HG03159 (cell line): ENCODE measurements around the gene EMC10.
"Not testable (repeated sequence)": the region's sequence is repeated elsewhere in the genome, so short reads cannot be mapped to it uniquely, and the experiment has no call there.

Source experiments
- ATAC-seq: cut with Tn5 transposase; IDR thresholded peaks from one replicate; pipeline ENCODE4 v1.9.1; 2021; ENCODE audit warnings: mild to moderate bottlenecking, moderate library complexity; ENCODE audit not compliant: unreplicated experiment

The EMC10 gene

GRCh38 chr19:50476224-50476906, at the start of gene EMC10, which contains the start of gene GARIN5A:
TSS of gene EMC10 (plus strand) at chr19:50476507. CDS start at chr19:50476545, 38 bp downstream.
TSS of gene GARIN5A (minus strand) at chr19:50476848. CDS start at chr19:50476388, 460 bp downstream.
- ATAC-seq = peak; percentile 81

DNA sequence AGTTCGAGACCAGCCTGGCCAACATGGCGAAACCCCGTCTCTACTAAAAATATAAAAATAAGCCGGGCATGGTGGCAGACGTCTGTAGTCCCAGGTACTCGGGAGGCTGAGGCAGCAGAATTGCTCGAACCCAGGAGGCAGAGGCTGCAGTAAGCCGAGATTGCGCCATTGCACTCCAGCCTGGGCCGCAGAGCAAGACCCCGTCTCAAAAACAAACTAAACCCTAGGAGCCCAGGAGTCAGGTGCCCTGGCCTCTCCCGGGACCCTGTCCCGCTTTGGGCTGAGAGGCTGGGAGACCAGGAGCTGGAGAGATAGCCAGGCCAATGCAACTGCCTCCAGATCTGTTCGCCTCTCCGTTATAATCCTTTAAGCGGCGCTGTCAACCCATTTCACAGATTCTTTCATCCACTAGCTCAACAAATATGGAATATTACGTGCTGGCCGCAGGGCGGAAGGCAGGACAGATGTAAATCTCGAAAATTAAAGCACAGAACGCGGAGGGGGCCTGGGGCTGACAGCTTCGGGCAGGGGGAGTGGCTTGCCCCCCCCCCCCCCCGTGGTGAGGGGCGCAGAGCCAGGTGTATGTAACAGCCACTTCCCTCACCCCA, 48.9 kb upstream of the EMC10 start:
- ATAC-seq = no peak

- ATAC-seq = no peak
These were observed 48.3 kb upstream of the EMC10 start for GRCh38 chr19:50427997-50428425.

DNA sequence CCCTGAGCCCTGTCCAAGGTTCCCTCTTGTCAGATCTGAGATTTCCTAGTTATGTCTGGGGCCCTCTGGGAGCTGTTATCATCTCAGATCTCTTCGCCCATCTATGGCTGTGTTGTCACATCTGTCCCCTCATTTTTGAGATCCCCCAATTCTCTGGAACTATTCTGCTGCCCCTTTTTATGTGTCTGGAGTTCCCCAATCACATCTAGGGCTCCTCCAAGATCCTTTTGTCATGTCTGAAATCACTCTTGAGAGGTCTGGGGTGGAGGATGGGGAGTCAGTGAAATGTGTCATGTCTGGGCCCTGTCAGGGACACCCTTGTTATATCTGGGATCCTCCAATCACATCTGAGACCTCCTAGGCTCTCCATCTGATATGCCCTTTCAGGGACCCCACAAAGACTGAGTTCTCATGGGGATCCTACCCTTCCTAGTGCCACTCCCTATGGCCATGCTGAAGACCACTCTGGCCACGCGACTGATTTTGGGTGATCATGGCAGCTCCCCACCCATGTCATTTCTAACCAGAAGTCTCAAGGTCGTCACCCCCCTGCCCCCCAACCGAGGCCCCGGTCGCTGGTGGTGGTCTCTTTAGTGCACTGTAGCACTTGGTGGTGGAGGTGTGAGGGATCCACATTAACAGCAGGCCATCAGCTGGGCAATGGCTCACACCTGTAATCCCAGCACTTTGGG, 47.4 kb upstream of the EMC10 start:
- no peak for ATAC-seq

DNA sequence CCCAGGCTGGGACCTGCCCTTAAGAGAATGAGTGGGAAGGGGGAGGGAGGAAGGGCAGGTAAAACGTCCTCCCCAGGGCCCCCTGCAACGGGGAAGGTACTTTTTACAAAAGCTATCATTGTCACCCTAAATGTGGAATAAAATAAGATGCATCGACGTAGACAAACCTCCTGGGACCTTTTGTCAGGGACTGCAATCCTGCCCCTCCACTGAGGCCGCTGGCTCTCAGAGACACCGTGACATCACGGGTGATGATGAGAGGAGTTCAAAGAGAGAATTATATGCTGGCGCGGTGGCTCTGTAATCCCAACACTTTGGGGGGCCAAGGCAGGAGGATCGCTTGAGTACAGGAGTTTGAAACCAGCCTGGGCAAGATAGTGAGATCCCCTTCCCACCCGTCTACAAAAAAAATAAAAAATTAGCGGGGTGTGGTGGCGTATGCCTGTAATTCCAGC, 45.4 kb upstream of the EMC10 start:
- ATAC-seq = peak; percentile 11

GRCh38 chr19:50431343-50432220, 44.7 kb upstream of the EMC10 start:
- ATAC-seq = peak; percentile 69

DNA sequence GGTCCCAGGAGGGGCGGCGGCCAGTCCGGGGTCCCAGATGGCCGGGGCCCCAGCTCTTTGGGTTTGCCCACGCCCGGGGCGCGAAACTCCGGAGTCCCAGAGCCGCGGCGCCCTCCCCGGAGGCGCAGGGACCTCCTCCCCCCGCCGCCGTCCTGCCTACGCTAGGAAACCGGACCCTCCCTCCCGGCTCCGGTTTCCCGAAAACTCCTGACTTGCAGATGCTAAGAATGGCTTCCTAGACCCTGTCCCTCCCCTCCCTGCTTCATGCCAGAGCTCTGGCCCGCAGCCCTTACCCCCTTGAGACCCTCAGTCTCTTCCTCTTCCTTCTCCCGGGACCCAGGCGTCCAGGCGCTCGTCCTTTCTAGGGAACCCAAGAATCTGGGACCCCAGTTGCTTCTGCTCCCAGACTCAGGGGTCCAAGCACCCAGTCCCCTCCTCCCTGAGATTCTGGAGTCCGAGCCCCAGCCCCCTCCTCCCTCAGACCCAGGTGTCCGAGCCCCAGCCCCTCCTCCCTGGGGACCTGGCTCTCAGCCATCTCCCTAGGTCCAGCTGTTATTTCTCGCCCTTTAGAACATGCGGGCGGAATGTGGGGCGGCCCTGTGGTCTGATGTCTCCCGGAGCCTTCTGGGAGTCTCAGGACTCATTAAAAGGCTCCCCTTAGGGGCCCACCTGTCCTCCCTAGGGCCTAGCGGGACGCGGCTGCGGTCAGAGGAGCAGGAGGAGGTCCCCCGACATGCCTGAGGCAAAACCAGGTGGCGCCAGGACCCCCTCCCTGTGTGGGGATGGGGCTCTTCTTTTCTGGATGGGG, 43.9 kb upstream of the EMC10 start, which contains the start of gene MYBPC2:
Gene MYBPC2, plus strand, starts transcription at position 672 of the 808 bp plus-strand sequence. Its CDS starts 62 bp downstream, at position 734.
- no peak for ATAC-seq

GRCh38 chr19:50433201-50434180, 42.8 kb upstream of the EMC10 start:
- ATAC-seq = no peak

DNA sequence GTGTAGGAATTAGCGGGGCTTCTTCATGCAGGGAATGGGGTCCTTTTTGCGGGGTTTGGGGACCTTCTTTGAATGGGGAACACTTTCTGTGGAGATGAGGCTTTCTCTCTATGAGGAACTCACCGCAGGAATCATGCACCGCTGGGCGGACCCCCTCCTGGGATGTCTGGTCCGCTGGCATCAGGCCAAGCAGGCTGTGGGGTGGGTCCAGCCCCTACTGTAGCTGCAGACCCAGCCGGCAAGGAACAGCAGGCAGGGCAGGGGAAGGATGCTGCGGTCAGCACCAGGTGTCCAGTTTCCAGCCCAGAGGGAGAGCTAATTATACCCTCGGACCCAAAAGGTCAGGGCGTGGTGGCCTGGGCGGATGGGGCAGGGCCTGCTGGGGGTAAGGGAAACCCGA, 41.8 kb upstream of the EMC10 start:
- no peak for ATAC-seq

DNA sequence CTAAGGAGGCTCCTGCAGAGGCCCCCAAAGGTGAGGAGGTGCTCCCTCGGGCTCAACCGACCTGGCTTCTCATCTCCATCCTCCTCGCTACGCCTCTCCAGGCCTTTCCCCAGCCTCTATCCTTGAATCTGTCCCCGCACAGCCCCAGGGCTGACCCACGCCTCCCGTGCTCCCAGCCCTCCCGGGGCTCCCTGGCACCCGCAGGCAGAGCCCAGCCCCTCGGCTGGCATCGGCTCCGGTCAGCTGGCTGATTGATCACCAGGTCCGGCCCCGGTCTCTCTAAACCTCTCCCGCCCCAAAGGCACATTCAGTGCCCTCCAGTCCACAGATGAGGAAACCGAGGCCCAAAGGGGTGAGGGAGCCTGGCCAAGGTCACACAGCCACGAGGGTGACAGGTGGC, 41.1 kb upstream of the EMC10 start:
- ATAC-seq = no peak

DNA sequence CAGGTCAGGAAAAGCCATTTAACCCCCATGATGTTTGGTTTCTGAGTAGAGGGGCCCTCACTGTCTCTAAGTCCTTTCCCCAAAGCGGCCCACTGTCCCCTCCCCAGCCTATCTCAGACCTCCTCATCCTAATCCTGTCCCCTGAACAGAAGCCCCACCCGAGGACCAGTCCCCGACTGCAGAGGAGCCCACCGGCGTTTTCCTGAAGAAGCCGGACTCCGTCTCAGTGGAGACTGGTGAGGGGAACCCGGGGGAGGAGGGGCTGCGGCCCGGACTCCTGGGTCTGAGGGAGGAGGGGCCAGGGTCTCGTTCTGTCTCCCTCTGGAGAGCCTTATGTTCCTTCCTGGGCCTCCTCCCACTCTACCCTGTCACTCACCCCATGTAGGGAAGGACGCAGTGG, 40.7 kb upstream of the EMC10 start:
- no peak for ATAC-seq

DNA sequence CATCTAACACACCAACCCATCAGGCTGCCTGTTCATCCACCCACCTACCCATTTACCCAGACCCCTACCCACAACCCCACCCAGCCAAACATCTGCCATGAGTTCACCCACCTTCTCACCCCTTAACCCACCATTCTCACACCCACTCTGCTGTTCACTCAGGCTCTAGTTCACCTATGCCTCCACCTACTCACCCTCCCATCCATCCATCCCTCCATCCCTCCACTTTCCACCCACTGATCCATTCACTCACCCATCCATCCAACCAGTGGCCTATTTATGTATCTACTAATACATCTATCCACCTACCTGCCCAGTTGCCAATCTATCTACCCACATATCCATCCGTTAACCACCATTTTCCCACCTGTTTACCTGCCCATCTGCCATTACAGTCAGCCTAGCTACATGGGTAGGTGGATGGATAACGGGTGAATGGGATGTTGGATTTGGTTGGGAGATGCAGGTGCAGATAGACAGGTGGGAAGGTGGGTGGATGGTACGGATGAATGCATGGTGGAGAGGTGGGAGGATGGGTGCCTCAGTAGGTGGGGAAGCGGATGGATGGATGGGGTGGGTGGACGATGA, 38.4 kb upstream of the EMC10 start:
- ATAC-seq = no peak

DNA sequence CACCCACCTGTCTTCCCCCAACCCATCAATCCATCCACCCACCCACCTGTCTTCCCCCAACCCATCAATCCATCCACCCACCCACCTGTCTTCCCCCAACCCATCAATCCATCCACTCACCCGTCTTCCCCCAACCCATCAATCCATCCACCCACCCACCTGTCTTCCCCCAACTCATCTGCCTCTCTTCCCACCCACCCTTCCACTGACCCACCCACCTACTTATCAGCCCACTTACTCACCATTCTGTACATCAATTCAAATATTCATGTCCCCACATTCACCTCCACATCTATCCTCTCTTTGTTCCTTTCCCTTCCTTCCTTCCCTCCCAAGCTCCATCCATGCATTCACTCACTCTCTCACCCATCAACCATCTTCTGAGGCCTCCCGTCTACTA, 37.2 kb upstream of the EMC10 start:
- not testable (repeated sequence) for ATAC-seq

DNA sequence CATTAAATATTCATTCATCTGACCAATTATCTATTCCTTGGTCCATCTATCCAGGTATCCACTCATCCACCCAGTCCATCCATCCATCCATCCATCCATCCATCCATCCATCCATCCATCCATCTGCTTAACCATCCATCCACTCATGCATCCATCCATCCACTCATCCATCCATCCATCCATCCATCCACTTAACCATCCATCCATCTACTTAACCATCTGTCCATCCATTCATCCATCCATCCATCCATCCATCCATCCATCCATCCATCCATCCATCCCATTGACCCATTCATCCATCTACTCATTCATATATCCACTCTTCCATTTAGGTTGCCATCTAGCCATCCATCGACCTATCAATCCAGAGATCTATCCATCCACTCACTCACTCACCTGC, 32.2 kb upstream of the EMC10 start:
- ATAC-seq = no peak

GRCh38 chr19:50447053-50447452, 29.3 kb upstream of the EMC10 start:
- ATAC-seq = no peak

- ATAC-seq = no peak
These were observed 28.6 kb upstream of the EMC10 start for GRCh38 chr19:50447750-50448149.

- no peak for ATAC-seq
These were observed 26.9 kb upstream of the EMC10 start for GRCh38 chr19:50449236-50449899.
